Endodermal cell (in vitro differentiated cells): Measurements from ENCODE around the gene ODAM. TPM values are rescaled to one million over a fixed set of nuclear protein-coding genes. Genes with fewer than 3 reads are reported as not detected.
"Not testable (repeated sequence)": the region's sequence is repeated elsewhere in the genome, so short reads cannot be mapped to it uniquely, and the experiment has no call there.

Source experiments
- DNase-seq: peaks from one replicate; pipeline ENCODE4 v3.0.0-alpha.2; 2017
- H3K27ac ChIP-seq: 2 replicates; pipeline ENCODE4 v1.5.1; 2013; ENCODE audit warnings: mild to moderate bottlenecking, low read depth, low read length, moderate library complexity
- H3K27me3 ChIP-seq: 2 replicates; pipeline ENCODE4 v1.6.1; 2013; ENCODE audit warnings: mild to moderate bottlenecking, low read length, moderate library complexity; ENCODE audit not compliant: insufficient read depth, control insufficient read depth, poor library complexity, severe bottlenecking
- H3K36me3 ChIP-seq: 2 replicates; pipeline ENCODE4 v1.7.0; 2013; ENCODE audit warnings: mild to moderate bottlenecking, low read length, moderate library complexity; ENCODE audit not compliant: control insufficient read depth, insufficient read depth
- H3K4me1 ChIP-seq: one replicate; pipeline ENCODE4 v1.7.0; 2013; ENCODE audit warnings: low read length; ENCODE audit not compliant: control insufficient read depth, insufficient read depth
- H3K4me3 ChIP-seq: 2 replicates; pipeline ENCODE4 v1.5.1; 2013; ENCODE audit warnings: mild to moderate bottlenecking, low read length, moderate library complexity
- H3K9ac ChIP-seq: 2 replicates; pipeline ENCODE4 v1.6.1; 2013; ENCODE audit warnings: mild to moderate bottlenecking, low read length, moderate library complexity; ENCODE audit not compliant: poor library complexity, severe bottlenecking; ENCODE audit errors: extremely low read depth
- H3K9me3 ChIP-seq: 2 replicates; pipeline ENCODE4 v1.6.1; 2013; ENCODE audit warnings: mild to moderate bottlenecking, low read length, moderate library complexity; ENCODE audit not compliant: control insufficient read depth
- H3K27ac Mint-ChIP-seq: 2 replicates; pipeline ENCODE4 v1.8.0; 2020; ENCODE audit warnings: mixed read lengths
- H3K27me3 Mint-ChIP-seq: 2 replicates; pipeline ENCODE4 v1.8.0; 2021; ENCODE audit warnings: mild to moderate bottlenecking, mixed read lengths; ENCODE audit not compliant: insufficient read depth
- H3K36me3 Mint-ChIP-seq: 2 replicates; pipeline ENCODE4 v1.8.0; 2020; ENCODE audit warnings: low read depth, mixed read lengths
- H3K4me1 Mint-ChIP-seq: 2 replicates; pipeline ENCODE4 v1.8.0; 2020; ENCODE audit warnings: mixed read lengths
- H3K4me3 Mint-ChIP-seq: 2 replicates; pipeline ENCODE4 v1.8.0; 2020; ENCODE audit warnings: mild to moderate bottlenecking, moderate library complexity, mixed read lengths
- H3K9me3 Mint-ChIP-seq: 2 replicates; pipeline ENCODE4 v1.8.0; 2020; ENCODE audit warnings: mild to moderate bottlenecking, mixed read lengths
- WGBS, 2 experiments: methylation state at CpG; one replicate each; pipeline versions ENCODE4 v1.1.5 to v1.1.7; 2013; ENCODE audit warnings: missing lambda C conversion rate in 2 of 2, mixed read lengths in 1 of 2; ENCODE audit not compliant: insufficient coverage in 1 of 2, insufficient read length in 1 of 2; 5-methylcytosine and 5-hydroxymethylcytosine counted together
- total RNA-seq, 2 donors: library from RNA; stranded (reverse); fragmentation: NEBNext Ultra II Directional in 1 of 2; extraction: Animal tissue kit (Norgen Biotek cat#: 25700) in 1 of 2; gene quantifications; 2 replicates in 1 of 2; 3 replicates in 1 of 2; pipeline ENCODE4 v1.2.1, GENCODE V29; 2021
- TF ChIP-seq, protein P1 (sequence below): fragments of 200-600 bp; sonication (generic); conservative IDR thresholded peaks from 2 replicates; pipeline ENCODE4 v1.5.0; 2021; ENCODE audit warnings: antibody characterized with exemption, mild to moderate bottlenecking

Gene ODAM
- total RNA-seq, 2 donors from 2014 or later, result not detected

GRCh38 chr4:70239884-70240591 lies 44.5 kb downstream of the ODAM start:
- 83 to 96% methylated on average over 3 to 5 of the region's 5 CpGs for WGBS, 2 experiments
- Histone ChIP-seq H3K4me3 (peak overlapping the region; percentile 0), H3K36me3 (no peaks in the 10 kb centered on the region), H3K27ac (no peak overlapping the region), H3K9me3 (no peaks in the 10 kb centered on the region), H3K27me3 (no peaks in the 10 kb centered on the region), H3K4me1 (peaks cover 10% of the 10 kb centered on the region), H3K9ac (no peak overlapping the region)
- Mint-ChIP-seq H3K36me3 (no peaks in the 10 kb centered on the region), H3K4me1 (peaks cover 26% of the 10 kb centered on the region), H3K9me3 (no peaks in the 10 kb centered on the region), H3K4me3 (no peak overlapping the region), H3K27me3 (no peaks in the 10 kb centered on the region), H3K27ac (peak overlapping the region; percentile 30)
- no peak for DNase-seq
- TF ChIP-seq, protein P1, sequence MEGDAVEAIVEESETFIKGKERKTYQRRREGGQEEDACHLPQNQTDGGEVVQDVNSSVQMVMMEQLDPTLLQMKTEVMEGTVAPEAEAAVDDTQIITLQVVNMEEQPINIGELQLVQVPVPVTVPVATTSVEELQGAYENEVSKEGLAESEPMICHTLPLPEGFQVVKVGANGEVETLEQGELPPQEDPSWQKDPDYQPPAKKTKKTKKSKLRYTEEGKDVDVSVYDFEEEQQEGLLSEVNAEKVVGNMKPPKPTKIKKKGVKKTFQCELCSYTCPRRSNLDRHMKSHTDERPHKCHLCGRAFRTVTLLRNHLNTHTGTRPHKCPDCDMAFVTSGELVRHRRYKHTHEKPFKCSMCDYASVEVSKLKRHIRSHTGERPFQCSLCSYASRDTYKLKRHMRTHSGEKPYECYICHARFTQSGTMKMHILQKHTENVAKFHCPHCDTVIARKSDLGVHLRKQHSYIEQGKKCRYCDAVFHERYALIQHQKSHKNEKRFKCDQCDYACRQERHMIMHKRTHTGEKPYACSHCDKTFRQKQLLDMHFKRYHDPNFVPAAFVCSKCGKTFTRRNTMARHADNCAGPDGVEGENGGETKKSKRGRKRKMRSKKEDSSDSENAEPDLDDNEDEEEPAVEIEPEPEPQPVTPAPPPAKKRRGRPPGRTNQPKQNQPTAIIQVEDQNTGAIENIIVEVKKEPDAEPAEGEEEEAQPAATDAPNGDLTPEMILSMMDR, result no peak

GRCh38 chr4:70242297-70242696 lies 46.8 kb downstream of the ODAM start, which contains the start of gene CSN3:
Gene CSN3, plus strand, starts transcription at chr4:70242597. Its CDS starts 2,223 bp downstream, at chr4:70244820.
- H3K4me3 Mint-ChIP-seq, H3K9me3 Mint-ChIP-seq, H3K27ac Mint-ChIP-seq, H3K9me3 ChIP-seq, H3K27me3 ChIP-seq, H3K36me3 Mint-ChIP-seq, H3K27ac ChIP-seq, H3K9ac ChIP-seq, H3K4me1 ChIP-seq, DNase-seq, H3K4me3 ChIP-seq, H3K27me3 Mint-ChIP-seq, H3K36me3 ChIP-seq: not testable (repeated sequence)
- H3K4me1 Mint-ChIP-seq, result peaks cover 20% of the 10 kb centered on the region
- WGBS, 2 experiments, result 91% methylated on average over 2 of the region's 3 CpGs; no CpG with 5 or more reads in 1 of the 2 experiments

DNA sequence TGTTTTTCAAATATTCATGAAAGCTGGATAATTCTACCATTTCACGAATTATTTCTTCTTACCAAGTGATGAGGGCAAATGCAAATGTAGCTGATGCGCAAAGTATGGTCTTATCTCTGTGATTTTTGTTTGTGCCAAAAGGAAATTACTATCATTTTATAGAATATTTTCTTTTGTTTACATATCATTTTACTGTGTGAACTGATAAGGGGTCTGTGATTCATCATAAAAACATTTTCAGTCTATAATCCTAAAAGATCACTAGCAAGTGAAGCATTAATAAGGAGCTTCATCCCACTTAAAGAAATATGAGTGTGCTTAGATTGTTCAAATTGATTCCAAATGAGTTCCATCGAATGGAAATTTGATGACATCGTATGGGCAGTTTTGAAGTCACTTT lies 47.6 kb downstream of the ODAM start:
- no peaks in the 10 kb centered on the region for H3K27me3 Mint-ChIP-seq
- 50 to 74% methylated on average over 2 to 4 of the region's 4 CpGs for WGBS, 2 experiments

More for the DNA sequence above, 47.6 kb downstream of the ODAM start:
- Histone ChIP-seq H3K27ac (no peak overlapping the region), H3K9me3 (no peaks in the 10 kb centered on the region), H3K27me3 (no peaks in the 10 kb centered on the region), H3K9ac (no peak overlapping the region), H3K4me1 (peaks cover 10% of the 10 kb centered on the region), H3K36me3 (no peaks in the 10 kb centered on the region), H3K4me3 (no peak overlapping the region)
- Mint-ChIP-seq H3K36me3 (no peaks in the 10 kb centered on the region), H3K4me3 (no peak overlapping the region), H3K27ac (no peak overlapping the region), H3K9me3 (no peaks in the 10 kb centered on the region), H3K4me1 (peaks cover 20% of the 10 kb centered on the region)
- no peak for DNase-seq
- TF ChIP-seq, protein P1, result no peak
